Measurements from ENCODE around the gene ARID4B.
"Not testable (repeated sequence)": the region's sequence is repeated elsewhere in the genome, so short reads cannot be mapped to it uniquely, and the experiment has no call there.

- TF ChIP-seq CTCF, POLR2A (IDR thresholded peaks at IDR 0.05): not testable (repeated sequence)
These were observed 44.3 kb downstream of the ARID4B start for GRCh38 chr1:235283636-235284035.

Measured in heart left ventricle (tissue), 13 donors.